IMR-90 (cell line): ENCODE measurements around the gene NUDT1. TPM values are rescaled to one million over a fixed set of nuclear protein-coding genes. Genes with fewer than 3 reads are reported as not detected.

Experiments used
- ATAC-seq: fragments of 200-7000 bp; cut with Tn5 transposase; 2 replicates; pipeline ENCODE4 v1.9.1; 2020; ENCODE audit warnings: low read depth, mild to moderate bottlenecking, moderate library complexity
- BruUV-seq: library from RNA; stranded (reverse); fragments of 400-500 nt; replicated peaks from 2 replicates; lab custom pipeline; 2021; lab: Mats Ljungman, UMichigan
- CTCF ChIA-PET: fragments of 300-600 bp; formaldehyde crosslinking; extraction: SDS; loops from one replicate; lab custom pipeline; 2021; ENCODE audit warnings: antibody characterized with exemption; lab: Yijun Ruan, JAX
- POLR2A ChIA-PET: fragments of 300-600 bp; sonication (Branson Sonifier 250); formaldehyde crosslinking; loops from one replicate; lab custom pipeline; 2022; ENCODE audit warnings: antibody characterized with exemption; ENCODE audit not compliant: unreplicated experiment; lab: Charles Lee
- DNase-seq: peaks from one replicate; pipeline ENCODE4 v3.0.0; 2013
- H2AFZ ChIP-seq: replicated peaks from 2 replicates; pipeline ENCODE3; 2013; ENCODE audit warnings: low read length, mild to moderate bottlenecking; ENCODE audit not compliant: poor library complexity
- H2AK5ac ChIP-seq: 2 replicates; pipeline ENCODE4 v1.6.1; 2013; ENCODE audit warnings: low read depth, low read length, inconsistent platforms
- H2AK9ac ChIP-seq: replicated peaks from 2 replicates; pipeline ENCODE3; 2013; ENCODE audit warnings: mild to moderate bottlenecking, low read depth, low read length, moderate library complexity; ENCODE audit not compliant: poor library complexity
- H2BK120ac ChIP-seq: 2 replicates; pipeline ENCODE4 v1.6.1; 2013; ENCODE audit warnings: low read depth, low read length, inconsistent platforms
- H2BK15ac ChIP-seq: 3 replicates; pipeline ENCODE4 v1.6.1; 2013; ENCODE audit warnings: low read depth, low read length, inconsistent platforms
- H2BK20ac ChIP-seq: 2 replicates; pipeline ENCODE4 v1.6.1; 2013; ENCODE audit warnings: low read depth, mild to moderate bottlenecking, inconsistent platforms, low read length, moderate library complexity
- H2BK5ac ChIP-seq: 2 replicates; pipeline ENCODE4 v1.6.1; 2013; ENCODE audit warnings: mild to moderate bottlenecking, low read depth, low read length, inconsistent platforms; ENCODE audit not compliant: poor library complexity, severe bottlenecking
- H3K14ac ChIP-seq: replicated peaks from 2 replicates; pipeline ENCODE4 v1.6.1; 2013; ENCODE audit warnings: low read depth, low read length, inconsistent platforms
- H3K18ac ChIP-seq: 2 replicates; pipeline ENCODE4 v1.6.1; 2013; ENCODE audit warnings: low read depth, low read length, control low read depth
- H3K23ac ChIP-seq: 2 replicates; pipeline ENCODE4 v1.6.1; 2013; ENCODE audit warnings: low read depth, low read length, inconsistent platforms
- H3K27ac ChIP-seq: 2 replicates; pipeline ENCODE4 v1.5.1; 2013; ENCODE audit warnings: mild to moderate bottlenecking, control low read depth, low read length; ENCODE audit not compliant: insufficient read depth
- H3K27me3 ChIP-seq: 2 replicates; pipeline ENCODE4 v1.6.1; 2013; ENCODE audit warnings: low read length; ENCODE audit not compliant: control insufficient read depth, insufficient read depth
- H3K36me3 ChIP-seq: 2 replicates; pipeline ENCODE4 v1.6.1; 2013; ENCODE audit warnings: low read length, mixed read lengths; ENCODE audit not compliant: control insufficient read depth, insufficient read depth
- H3K4ac ChIP-seq: 2 replicates; pipeline ENCODE4 v1.6.1; 2013; ENCODE audit warnings: low read depth, low read length, inconsistent platforms
- H3K4me1 ChIP-seq: 2 replicates; pipeline ENCODE4 v1.6.1; 2013; ENCODE audit warnings: low read length, mixed read lengths; ENCODE audit not compliant: control insufficient read depth, insufficient read depth
- H3K4me2 ChIP-seq: 2 replicates; pipeline ENCODE4 v1.6.1; 2013; ENCODE audit warnings: low read depth, mild to moderate bottlenecking, control low read depth, low read length, moderate library complexity
- H3K4me3 ChIP-seq: 2 replicates; pipeline ENCODE4 v1.5.1; 2013; ENCODE audit warnings: low read depth, mild to moderate bottlenecking, control low read depth, low read length, moderate library complexity; ENCODE audit not compliant: insufficient read depth
- H3K56ac ChIP-seq: 2 replicates; pipeline ENCODE4 v1.6.1; 2013; ENCODE audit warnings: low read length, inconsistent platforms; ENCODE audit not compliant: insufficient read depth; ENCODE audit errors: extremely low read depth
- H3K79me1 ChIP-seq, 2 experiments: 2 replicates each; pipeline ENCODE4 v1.6.1; 2013; ENCODE audit warnings: low read length in 2 of 2, inconsistent platforms in 1 of 2, low read depth in 1 of 2
- H3K9ac ChIP-seq: 2 replicates; pipeline ENCODE4 v1.6.1; 2013; ENCODE audit warnings: low read depth, low read length, control low read depth
- H3K9me1 ChIP-seq: 2 replicates; pipeline ENCODE4 v1.6.1; 2013; ENCODE audit warnings: low read length, inconsistent platforms; ENCODE audit not compliant: insufficient read depth
- H3K9me3 ChIP-seq: 2 replicates; pipeline ENCODE4 v1.6.1; 2013; ENCODE audit warnings: low read length; ENCODE audit not compliant: control insufficient read depth, insufficient read depth
- H4K20me1 ChIP-seq: 2 replicates; pipeline ENCODE4 v1.6.1; 2013; ENCODE audit warnings: low read length, inconsistent platforms; ENCODE audit not compliant: insufficient read depth
- H4K5ac ChIP-seq: 2 replicates; pipeline ENCODE4 v1.6.1; 2013; ENCODE audit warnings: mild to moderate bottlenecking, low read depth, low read length, control low read depth
- H4K8ac ChIP-seq, 2 experiments: 2 replicates each; pipeline ENCODE4 v1.6.1; 2013; ENCODE audit warnings: low read depth in 2 of 2, low read length in 2 of 2, control low read depth in 1 of 2, inconsistent platforms in 1 of 2
- H4K91ac ChIP-seq: 2 replicates; pipeline ENCODE4 v1.6.1; 2013; ENCODE audit warnings: low read depth, low read length, inconsistent platforms; ENCODE audit not compliant: insufficient read depth
- BHLHE40 ChIP-seq: fragments of 150-350 bp; IDR thresholded peaks from 2 replicates; pipeline ENCODE4 v1.6.1; 2016; ENCODE audit warnings: mild to moderate bottlenecking, low read depth, low read length
- CEBPB ChIP-seq: IDR thresholded peaks from 2 replicates; pipeline ENCODE4 v1.6.1; 2012; ENCODE audit warnings: low read depth, low read length, improper control_type of control experiment
- CHD1 ChIP-seq: IDR thresholded peaks from 2 replicates; pipeline ENCODE4 v1.6.1; 2012; ENCODE audit warnings: low read depth, low read length, improper control_type of control experiment
- FOS ChIP-seq: fragments of 150-350 bp; IDR thresholded peaks from 2 replicates; pipeline ENCODE4 v1.6.1; 2016; ENCODE audit warnings: low read depth, low read length
- MAFK ChIP-seq: IDR thresholded peaks from 2 replicates; pipeline ENCODE4 v1.6.1; 2012; ENCODE audit warnings: low read depth, low read length, improper control_type of control experiment
- MAZ ChIP-seq: IDR thresholded peaks from 2 replicates; pipeline ENCODE4 v1.6.1; 2012; ENCODE audit warnings: low read depth, mild to moderate bottlenecking, low read length, improper control_type of control experiment, moderate library complexity, borderline replicate concordance
- MXI1 ChIP-seq: IDR thresholded peaks from 2 replicates; pipeline ENCODE4 v1.6.1; 2012; ENCODE audit warnings: low read depth, mild to moderate bottlenecking, low read length, moderate library complexity, borderline replicate concordance
- POLR2A ChIP-seq: IDR thresholded peaks from 2 replicates; pipeline ENCODE4 v1.6.1; 2012; ENCODE audit warnings: mild to moderate bottlenecking, low read depth, low read length
- RCOR1 ChIP-seq: IDR thresholded peaks from 2 replicates; pipeline ENCODE4 v1.6.1; 2012; ENCODE audit warnings: mild to moderate bottlenecking, low read length, improper control_type of control experiment; ENCODE audit not compliant: insufficient replicate concordance
- RFX5 ChIP-seq: IDR thresholded peaks from 2 replicates; pipeline ENCODE4 v1.8.0; 2012; ENCODE audit warnings: low read depth, mild to moderate bottlenecking, low read length, moderate library complexity
- SMC3 ChIP-seq: fragments of 150-350 bp; IDR thresholded peaks from 2 replicates; pipeline ENCODE4 v1.6.1; 2016; ENCODE audit warnings: low read depth, mild to moderate bottlenecking, antibody characterized with exemption, low read length, moderate library complexity
- WGBS, 2 experiments: methylation state at CpG; one replicate each; pipeline versions ENCODE4 v1.1.5 to v1.1.7; 2013; ENCODE audit warnings: missing lambda C conversion rate in 2 of 2; ENCODE audit not compliant: insufficient read length in 1 of 2; ENCODE audit errors: extremely low coverage in 2 of 2; 5-methylcytosine and 5-hydroxymethylcytosine counted together
- dilution Hi-C: fragments of 300-500 bp; cut with HindIII; formaldehyde crosslinking; loops from one replicate; pipeline ENCODE4 v1.14.3; 2018; ENCODE audit warnings: low sequenced_read_pairs; ENCODE audit not compliant: unreplicated experiment
- in situ Hi-C: fragments of 300-500 bp; cut with MboI; formaldehyde crosslinking; loops from 3 replicates; pipeline ENCODE4 v1.14.3; 2019; ENCODE audit warnings: low sequenced_read_pairs, inconsistent platforms, mixed read lengths
- intact Hi-C: fragments of 100-400 bp; cut with micrococcal nuclease; formaldehyde crosslinking; loops from 2 replicates; pipeline ENCODE4 v1.10.0; 2022
- polyA plus RNA-seq, 3 experiments: library from polyadenylated mRNA; depleted of rRNA; stranded (reverse); fragments of >200 nt; gene quantifications; 2 replicates each; pipeline ENCODE4 v1.2.3, GENCODE V29; 2012; ENCODE audit warnings: low replicate concordance in 1 of 3
- total RNA-seq: library from RNA; depleted of rRNA; stranded (reverse); fragments of >200 nt; gene quantifications from 2 replicates; pipeline ENCODE4 v1.2.3, GENCODE V29; 2012
- TF ChIP-seq, protein P1 (sequence below): conservative IDR thresholded peaks from 2 replicates; pipeline ENCODE4 v1.5.1; 2012; ENCODE audit warnings: mild to moderate bottlenecking, low read depth, low read length, improper control_type of control experiment
- TF ChIP-seq, protein P2 (sequence below): fragments of 150-350 bp; IDR thresholded peaks from 2 replicates; pipeline ENCODE4 v1.6.1; 2017; ENCODE audit warnings: mild to moderate bottlenecking, antibody characterized with exemption, low read length, low read depth

The NUDT1 gene
- total and polyA plus RNA-seq, 2 of the 4 experiments (the other 2 are of a cell fraction): 33.4 to 49.1 TPM

DNA sequence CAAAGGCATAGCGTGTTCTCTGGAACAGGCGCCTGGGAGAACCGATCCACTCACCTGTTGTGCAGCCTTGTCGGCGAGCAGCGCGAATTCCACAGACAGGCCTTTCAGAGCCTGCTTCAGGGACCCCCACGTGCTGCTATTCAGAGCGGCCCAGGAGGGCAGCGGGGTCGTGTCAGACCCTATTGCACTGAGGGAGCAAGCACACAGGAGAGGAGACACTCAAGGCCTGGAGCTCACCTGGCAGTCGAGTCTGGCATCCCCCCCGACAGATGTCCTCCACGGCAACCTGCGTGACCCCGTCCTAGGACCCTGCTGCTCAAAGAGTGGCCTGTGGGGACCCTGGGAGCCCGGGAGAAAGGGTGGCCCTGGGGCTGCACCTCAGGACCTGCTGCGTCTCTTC, 21.1 kb downstream of the NUDT1 start:
- Histone ChIP-seq H4K91ac (no peak overlapping the region), H3K4me3 (no peak overlapping the region), H3K9ac (no peak overlapping the region), H2BK5ac (no peak overlapping the region), H3K4me2 (no peak overlapping the region), H2AFZ (no peak overlapping the region), H3K79me1 (peaks cover 0 to 4% of the 10 kb centered on the region in 2 experiments; a peak in 1 of 4 replicates), H2BK15ac (no peak overlapping the region), H4K8ac (no peak overlapping the region), H3K4me1 (peaks cover 4% of the 10 kb centered on the region), H3K9me3 (no peaks in the 10 kb centered on the region), H3K14ac (no peak overlapping the region), H4K5ac (no peak overlapping the region), H2AK9ac (no peak overlapping the region), H3K27ac (no peak overlapping the region), H3K27me3 (no peaks in the 10 kb centered on the region), H3K56ac (no peak overlapping the region), H3K36me3 (peaks cover 19% of the 10 kb centered on the region), H3K9me1 (no peaks in the 10 kb centered on the region), H2AK5ac (no peak overlapping the region), H2BK20ac (no peak overlapping the region), H4K20me1 (0 out of 2 replicates have a peak, but pooled peaks cover 7% of the 10 kb centered on the region), H2BK120ac (no peak overlapping the region), H3K4ac (no peak overlapping the region), H3K18ac (no peak overlapping the region), H3K23ac (no peak overlapping the region)
- POLR2A ChIA-PET: no interaction called here
- no TSS peak for BruUV-seq
- intact Hi-C loops: no loop called here
- dilution Hi-C loops: no loop called here
- ATAC-seq: no peak
- in situ Hi-C loops: no loop called here
- WGBS, 2 experiments: 94% methylated on average over 9 of the region's 18 CpGs; no CpG with 5 or more reads in 1 of the 2 experiments
- CTCF ChIA-PET: no interaction called here
- DNase-seq: no peak
- no peak for TF ChIP-seq MAZ
- TF ChIP-seq CEBPB: no peak
- TF ChIP-seq, protein P1, sequence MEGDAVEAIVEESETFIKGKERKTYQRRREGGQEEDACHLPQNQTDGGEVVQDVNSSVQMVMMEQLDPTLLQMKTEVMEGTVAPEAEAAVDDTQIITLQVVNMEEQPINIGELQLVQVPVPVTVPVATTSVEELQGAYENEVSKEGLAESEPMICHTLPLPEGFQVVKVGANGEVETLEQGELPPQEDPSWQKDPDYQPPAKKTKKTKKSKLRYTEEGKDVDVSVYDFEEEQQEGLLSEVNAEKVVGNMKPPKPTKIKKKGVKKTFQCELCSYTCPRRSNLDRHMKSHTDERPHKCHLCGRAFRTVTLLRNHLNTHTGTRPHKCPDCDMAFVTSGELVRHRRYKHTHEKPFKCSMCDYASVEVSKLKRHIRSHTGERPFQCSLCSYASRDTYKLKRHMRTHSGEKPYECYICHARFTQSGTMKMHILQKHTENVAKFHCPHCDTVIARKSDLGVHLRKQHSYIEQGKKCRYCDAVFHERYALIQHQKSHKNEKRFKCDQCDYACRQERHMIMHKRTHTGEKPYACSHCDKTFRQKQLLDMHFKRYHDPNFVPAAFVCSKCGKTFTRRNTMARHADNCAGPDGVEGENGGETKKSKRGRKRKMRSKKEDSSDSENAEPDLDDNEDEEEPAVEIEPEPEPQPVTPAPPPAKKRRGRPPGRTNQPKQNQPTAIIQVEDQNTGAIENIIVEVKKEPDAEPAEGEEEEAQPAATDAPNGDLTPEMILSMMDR: no peak
- no peak for TF ChIP-seq FOS
- no peak for TF ChIP-seq CHD1
- no peak for TF ChIP-seq POLR2A
- TF ChIP-seq MXI1: no peak
- no peak for TF ChIP-seq RCOR1
- no peak for TF ChIP-seq RFX5
- no peak for TF ChIP-seq MAFK
- TF ChIP-seq, protein P2, sequence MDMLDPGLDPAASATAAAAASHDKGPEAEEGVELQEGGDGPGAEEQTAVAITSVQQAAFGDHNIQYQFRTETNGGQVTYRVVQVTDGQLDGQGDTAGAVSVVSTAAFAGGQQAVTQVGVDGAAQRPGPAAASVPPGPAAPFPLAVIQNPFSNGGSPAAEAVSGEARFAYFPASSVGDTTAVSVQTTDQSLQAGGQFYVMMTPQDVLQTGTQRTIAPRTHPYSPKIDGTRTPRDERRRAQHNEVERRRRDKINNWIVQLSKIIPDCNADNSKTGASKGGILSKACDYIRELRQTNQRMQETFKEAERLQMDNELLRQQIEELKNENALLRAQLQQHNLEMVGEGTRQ: no peak
- no peak for TF ChIP-seq SMC3
- TF ChIP-seq BHLHE40: no peak
